ENCODE data around the gene LGR6. TPM values are rescaled to one million over a fixed set of nuclear protein-coding genes. Genes with fewer than 3 reads are reported as not detected.
"Not testable (repeated sequence)": the region's sequence is repeated elsewhere in the genome, so short reads cannot be mapped to it uniquely, and the experiment has no call there.

LGR6 gene, protein sequence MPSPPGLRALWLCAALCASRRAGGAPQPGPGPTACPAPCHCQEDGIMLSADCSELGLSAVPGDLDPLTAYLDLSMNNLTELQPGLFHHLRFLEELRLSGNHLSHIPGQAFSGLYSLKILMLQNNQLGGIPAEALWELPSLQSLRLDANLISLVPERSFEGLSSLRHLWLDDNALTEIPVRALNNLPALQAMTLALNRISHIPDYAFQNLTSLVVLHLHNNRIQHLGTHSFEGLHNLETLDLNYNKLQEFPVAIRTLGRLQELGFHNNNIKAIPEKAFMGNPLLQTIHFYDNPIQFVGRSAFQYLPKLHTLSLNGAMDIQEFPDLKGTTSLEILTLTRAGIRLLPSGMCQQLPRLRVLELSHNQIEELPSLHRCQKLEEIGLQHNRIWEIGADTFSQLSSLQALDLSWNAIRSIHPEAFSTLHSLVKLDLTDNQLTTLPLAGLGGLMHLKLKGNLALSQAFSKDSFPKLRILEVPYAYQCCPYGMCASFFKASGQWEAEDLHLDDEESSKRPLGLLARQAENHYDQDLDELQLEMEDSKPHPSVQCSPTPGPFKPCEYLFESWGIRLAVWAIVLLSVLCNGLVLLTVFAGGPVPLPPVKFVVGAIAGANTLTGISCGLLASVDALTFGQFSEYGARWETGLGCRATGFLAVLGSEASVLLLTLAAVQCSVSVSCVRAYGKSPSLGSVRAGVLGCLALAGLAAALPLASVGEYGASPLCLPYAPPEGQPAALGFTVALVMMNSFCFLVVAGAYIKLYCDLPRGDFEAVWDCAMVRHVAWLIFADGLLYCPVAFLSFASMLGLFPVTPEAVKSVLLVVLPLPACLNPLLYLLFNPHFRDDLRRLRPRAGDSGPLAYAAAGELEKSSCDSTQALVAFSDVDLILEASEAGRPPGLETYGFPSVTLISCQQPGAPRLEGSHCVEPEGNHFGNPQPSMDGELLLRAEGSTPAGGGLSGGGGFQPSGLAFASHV
- under 1 TPM in 1 of 2 donors, not detected in 1; 0.21 TPM for total RNA-seq

GRCh38 chr1:202193614-202194327 lies at the start of gene LGR6:
Gene LGR6 (plus strand): TSS chr1:202193799. CDS start chr1:202193990, 191 bp downstream.
- Mint-ChIP-seq H3K27me3 (peaks cover 23% of the 10 kb centered on the region), H3K36me3 (ENCODE audit: low read depth) (no peaks in the 10 kb centered on the region), H3K4me3 (no peak within 1 kb of the TSS), H3K9me3 (no peaks in the 10 kb centered on the region), H3K27ac (no peak within 1 kb of the TSS), H3K4me1 (peaks cover 6% of the 10 kb centered on the region)
- ATAC-seq (replicated peaks), result no peak

- H3K4me1 Mint-ChIP-seq, result peaks cover 14% of the 10 kb centered on the region
- H3K4me3 Mint-ChIP-seq, result peak within 1 kb of the TSS; percentile 97
- H3K9me3 Mint-ChIP-seq, result no peaks in the 10 kb centered on the region
- no peaks in the 10 kb centered on the region for H3K27me3 Mint-ChIP-seq
- peak; percentile 77 for ATAC-seq (replicated peaks)
- peak within 1 kb of the TSS; percentile 98 for H3K27ac Mint-ChIP-seq
- H3K36me3 Mint-ChIP-seq (ENCODE audit: low read depth), result peaks cover 35% of the 10 kb centered on the region
These were observed 49.1 kb upstream of the LGR6 start, which contains the start of gene ARL8A for GRCh38 chr1:202144402-202145067. Gene ARL8A (minus strand): TSS chr1:202144737. CDS start chr1:202144572, 165 bp downstream.

- Mint-ChIP-seq H3K4me1 (peaks cover 14% of the 10 kb centered on the region), H3K27me3 (no peaks in the 10 kb centered on the region), H3K9me3 (no peaks in the 10 kb centered on the region), H3K4me3 (peak overlapping the region; percentile 85), H3K27ac (peak overlapping the region; percentile 90), H3K36me3 (ENCODE audit: low read depth) (peaks cover 42% of the 10 kb centered on the region)
- peak; percentile 66 for ATAC-seq (replicated peaks)
These were observed 48.4 kb upstream of the LGR6 start for GRCh38 chr1:202145068-202145743.

- peaks cover 17% of the 10 kb centered on the region for H3K4me1 Mint-ChIP-seq
- H3K4me3 Mint-ChIP-seq, result peak overlapping the region; percentile 85
- H3K27me3 Mint-ChIP-seq; H3K9me3 Mint-ChIP-seq; ATAC-seq (replicated peaks): not testable (repeated sequence)
- H3K36me3 Mint-ChIP-seq (ENCODE audit: low read depth), result peaks cover 47% of the 10 kb centered on the region
- peak overlapping the region; percentile 90 for H3K27ac Mint-ChIP-seq
These were observed 47.9 kb upstream of the LGR6 start for GRCh38 chr1:202145744-202146140.

- ATAC-seq (replicated peaks), result no peak
- Mint-ChIP-seq H3K36me3 (ENCODE audit: low read depth) (peaks cover 53% of the 10 kb centered on the region), H3K4me3 (peak overlapping the region; percentile 85), H3K4me1 (peaks cover 22% of the 10 kb centered on the region), H3K27me3 (no peaks in the 10 kb centered on the region), H3K9me3 (no peaks in the 10 kb centered on the region), H3K27ac (no peak overlapping the region)
These were observed 47.3 kb upstream of the LGR6 start for GRCh38 chr1:202146279-202146678.

GRCh38 chr1:202146993-202147392 lies 46.6 kb upstream of the LGR6 start:
- Mint-ChIP-seq H3K36me3 (ENCODE audit: low read depth) (peaks cover 60% of the 10 kb centered on the region), H3K4me3 (no peak overlapping the region), H3K27me3 (no peaks in the 10 kb centered on the region), H3K27ac (no peak overlapping the region), H3K9me3 (no peaks in the 10 kb centered on the region), H3K4me1 (peaks cover 23% of the 10 kb centered on the region)
- no peak for ATAC-seq (replicated peaks)

GRCh38 chr1:202148391-202148790 lies 45.2 kb upstream of the LGR6 start:
- H3K9me3 Mint-ChIP-seq, result no peaks in the 10 kb centered on the region
- ATAC-seq (replicated peaks), result no peak
- peaks cover 20% of the 10 kb centered on the region for H3K4me1 Mint-ChIP-seq
- H3K4me3 Mint-ChIP-seq, result no peak overlapping the region
- no peaks in the 10 kb centered on the region for H3K27me3 Mint-ChIP-seq
- H3K36me3 Mint-ChIP-seq (ENCODE audit: low read depth), result peaks cover 70% of the 10 kb centered on the region
- H3K27ac Mint-ChIP-seq, result peak overlapping the region; percentile 11

DNA sequence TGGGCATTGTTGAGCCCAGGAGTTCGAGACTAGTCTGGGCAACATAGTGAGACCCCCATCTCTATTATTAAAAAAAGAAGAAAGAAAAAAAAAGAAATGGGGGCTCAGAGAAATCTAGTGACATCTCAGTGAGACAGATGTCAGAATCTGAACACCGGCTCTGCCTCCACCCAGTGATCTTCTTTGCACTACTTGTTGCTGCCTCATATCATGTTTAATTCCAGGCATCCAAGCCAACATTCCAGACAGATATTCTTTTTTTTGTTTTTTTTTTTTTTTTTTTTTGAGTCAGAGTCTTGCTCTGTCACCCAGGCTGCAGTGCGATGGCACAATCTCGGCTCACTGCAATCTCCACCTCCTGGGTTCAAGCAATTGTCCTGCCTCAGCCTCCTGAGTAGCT lies 44.0 kb upstream of the LGR6 start:
- no peak for ATAC-seq (replicated peaks)
- no peaks in the 10 kb centered on the region for H3K27me3 Mint-ChIP-seq
- H3K4me1 Mint-ChIP-seq, result peaks cover 18% of the 10 kb centered on the region
- peak overlapping the region; percentile 53 for H3K27ac Mint-ChIP-seq
- H3K4me3 Mint-ChIP-seq, result no peak overlapping the region
- peaks cover 77% of the 10 kb centered on the region for H3K36me3 Mint-ChIP-seq (ENCODE audit: low read depth)
- H3K9me3 Mint-ChIP-seq, result no peaks in the 10 kb centered on the region

- Mint-ChIP-seq H3K4me3 (no peak overlapping the region), H3K27me3 (no peaks in the 10 kb centered on the region), H3K36me3 (ENCODE audit: low read depth) (peaks cover 84% of the 10 kb centered on the region), H3K9me3 (no peaks in the 10 kb centered on the region), H3K4me1 (peaks cover 24% of the 10 kb centered on the region), H3K27ac (no peak overlapping the region)
- ATAC-seq (replicated peaks), result no peak
These were observed 43.4 kb upstream of the LGR6 start for GRCh38 chr1:202150187-202150586.

- no peak overlapping the region for H3K27ac Mint-ChIP-seq
- H3K4me1 Mint-ChIP-seq, result peaks cover 28% of the 10 kb centered on the region
- no peaks in the 10 kb centered on the region for H3K27me3 Mint-ChIP-seq
- H3K4me3 Mint-ChIP-seq, result no peak overlapping the region
- H3K9me3 Mint-ChIP-seq, result no peaks in the 10 kb centered on the region
- ATAC-seq (replicated peaks), result no peak
- H3K36me3 Mint-ChIP-seq (ENCODE audit: low read depth), result peaks cover 88% of the 10 kb centered on the region
These were observed 43.0 kb upstream of the LGR6 start for GRCh38 chr1:202150602-202151001.

DNA sequence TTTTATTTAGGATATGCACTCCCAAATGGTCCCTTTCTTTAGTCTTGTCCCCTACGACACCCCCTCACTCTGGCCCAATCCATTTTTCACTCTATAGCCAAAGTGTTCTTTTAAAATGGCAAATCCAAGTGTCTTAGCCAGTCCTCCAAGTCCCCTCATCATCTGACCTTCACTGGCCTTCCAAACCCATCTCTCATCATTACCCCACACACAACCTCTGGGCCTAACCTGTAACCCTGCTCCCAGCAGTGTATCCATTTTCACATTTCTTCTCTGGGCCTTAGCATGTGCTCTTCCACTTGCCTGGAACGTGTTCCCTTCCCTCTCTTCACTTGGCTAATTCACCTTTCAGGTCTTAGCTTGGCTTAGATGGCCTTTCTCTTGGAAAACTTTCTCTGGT lies 42.6 kb upstream of the LGR6 start:
- H3K27me3 Mint-ChIP-seq, result no peaks in the 10 kb centered on the region
- no peak for ATAC-seq (replicated peaks)
- no peak overlapping the region for H3K4me3 Mint-ChIP-seq
- no peaks in the 10 kb centered on the region for H3K9me3 Mint-ChIP-seq
- H3K4me1 Mint-ChIP-seq, result peaks cover 33% of the 10 kb centered on the region
- no peak overlapping the region for H3K27ac Mint-ChIP-seq
- peaks cover 92% of the 10 kb centered on the region for H3K36me3 Mint-ChIP-seq (ENCODE audit: low read depth)

- ATAC-seq (replicated peaks), result no peak
- Mint-ChIP-seq H3K27me3 (no peaks in the 10 kb centered on the region), H3K4me1 (peaks cover 37% of the 10 kb centered on the region), H3K36me3 (ENCODE audit: low read depth) (peaks cover 100% of the 10 kb centered on the region), H3K4me3 (no peak overlapping the region), H3K27ac (no peak overlapping the region), H3K9me3 (no peaks in the 10 kb centered on the region)
These were observed 41.2 kb upstream of the LGR6 start for GRCh38 chr1:202152399-202152798.

GRCh38 chr1:202153284-202153683 lies 40.3 kb upstream of the LGR6 start:
- H3K4me3 Mint-ChIP-seq, result no peak overlapping the region
- no peaks in the 10 kb centered on the region for H3K9me3 Mint-ChIP-seq
- peak overlapping the region; percentile 83 for H3K27ac Mint-ChIP-seq
- no peak for ATAC-seq (replicated peaks)
- H3K36me3 Mint-ChIP-seq (ENCODE audit: low read depth), result peaks cover 100% of the 10 kb centered on the region
- H3K4me1 Mint-ChIP-seq, result peaks cover 37% of the 10 kb centered on the region
- no peaks in the 10 kb centered on the region for H3K27me3 Mint-ChIP-seq
